AG08396 (cell line): ENCODE results near the gene ALDH1B1.

Experiments
- DNase-seq: peaks from one replicate; pipeline ENCODE4 v3.0.0; 2012; ENCODE audit warnings: low spot score, mixed read lengths

ALDH1B1 gene

DNA sequence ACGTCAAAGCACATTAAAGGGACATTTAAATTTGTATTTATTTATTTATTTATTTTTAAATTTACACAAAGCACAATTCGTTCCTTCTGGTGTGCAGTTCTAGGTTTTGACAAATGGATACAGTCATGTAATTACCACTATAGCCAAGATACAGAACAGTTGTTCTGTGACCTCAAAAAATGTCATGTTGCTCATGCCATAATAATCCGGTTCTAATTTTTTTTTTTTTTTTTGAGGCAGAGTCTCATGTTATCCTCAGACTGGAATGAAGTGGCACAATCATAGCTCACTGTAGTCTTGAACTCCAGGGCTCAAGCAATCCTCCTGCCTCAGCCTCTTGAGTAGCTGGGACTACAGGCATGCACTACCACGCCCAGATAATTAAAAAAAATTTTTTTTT lies 24.0 kb downstream of the ALDH1B1 start:
- DNase-seq, result no peak

DNA sequence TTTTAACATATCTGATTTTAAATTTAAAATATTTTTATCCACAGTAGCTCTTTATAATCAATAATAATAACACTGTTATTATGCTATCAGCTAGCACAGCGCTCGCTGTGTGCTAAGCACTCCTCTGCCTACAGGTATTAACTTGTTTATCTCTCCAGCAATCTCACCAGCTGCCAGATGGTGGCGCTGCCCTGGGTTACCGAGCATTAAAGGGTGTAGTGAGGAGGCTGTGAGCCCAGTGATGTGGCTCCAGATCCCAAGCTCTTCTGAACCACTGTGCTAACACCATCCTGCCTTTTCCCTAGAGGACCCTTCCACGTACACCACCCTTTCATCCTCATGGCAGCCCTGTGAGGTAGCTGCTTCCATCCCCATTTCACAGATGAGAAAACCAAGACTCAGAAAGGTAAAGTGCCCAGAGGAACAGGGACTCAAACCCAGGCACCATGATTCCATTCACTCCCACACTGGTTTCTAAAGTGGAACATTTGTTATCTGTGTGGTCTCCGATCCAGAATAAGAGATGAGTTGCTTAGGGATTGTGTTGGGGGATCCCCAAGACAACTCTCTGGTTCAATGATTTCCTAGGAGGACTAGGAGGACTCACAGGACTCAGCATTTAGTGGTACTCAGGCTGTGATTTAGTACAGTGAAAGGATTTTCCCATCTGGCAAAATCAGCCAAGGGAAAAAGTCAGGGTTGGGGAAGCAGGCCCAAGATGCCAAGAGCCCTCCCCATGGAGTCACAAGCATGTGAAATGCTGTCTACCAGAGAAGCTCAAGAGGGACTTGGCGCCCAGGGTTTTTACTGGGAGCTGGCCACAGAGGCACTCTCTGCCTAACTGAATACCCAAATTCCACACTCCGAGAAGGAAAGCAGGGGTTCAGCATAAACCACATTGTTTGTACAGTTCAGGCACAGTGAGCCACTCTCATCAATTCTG lies 24.8 kb downstream of the ALDH1B1 start:
- no peak for DNase-seq

DNA sequence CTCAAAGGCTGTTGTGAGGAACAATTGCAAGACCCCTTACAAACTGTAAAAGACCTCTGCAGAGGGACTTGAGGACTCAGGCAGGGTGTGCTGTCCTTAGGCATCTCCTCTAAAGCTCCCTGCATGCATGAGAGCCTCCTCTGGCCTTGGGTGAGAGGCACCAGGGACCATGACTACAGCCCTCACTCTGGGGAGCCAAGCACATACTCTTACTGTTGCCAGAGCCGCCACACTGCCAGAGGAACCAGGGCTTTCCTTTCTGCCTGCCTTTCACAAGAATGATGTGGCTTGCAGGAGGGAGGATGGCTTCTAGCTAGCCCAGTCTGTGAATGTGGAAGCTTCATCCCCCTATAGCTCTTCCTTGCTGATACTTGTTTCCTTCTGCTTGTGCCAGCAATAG lies 25.9 kb downstream of the ALDH1B1 start:
- DNase-seq, result no peak

DNA sequence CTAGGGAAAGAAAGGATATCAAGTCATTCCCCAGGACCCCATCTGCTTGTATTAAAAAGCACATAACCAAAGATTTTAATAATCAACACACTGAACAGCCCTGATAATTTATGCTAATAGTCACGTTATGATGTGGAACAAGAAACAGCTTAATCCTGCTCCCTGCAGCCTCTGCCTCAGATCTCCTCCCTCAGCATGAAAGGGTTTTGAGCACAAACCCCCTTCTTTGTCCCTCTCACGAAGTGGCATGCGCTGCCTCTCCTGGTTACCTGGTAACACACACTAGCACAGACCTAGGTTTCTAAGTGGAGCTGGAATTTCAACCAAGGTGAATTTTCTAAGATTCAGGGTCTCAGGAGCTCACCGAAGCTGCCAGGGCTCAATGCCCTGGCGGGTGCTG lies 26.7 kb downstream of the ALDH1B1 start:
- DNase-seq, result no peak

DNA sequence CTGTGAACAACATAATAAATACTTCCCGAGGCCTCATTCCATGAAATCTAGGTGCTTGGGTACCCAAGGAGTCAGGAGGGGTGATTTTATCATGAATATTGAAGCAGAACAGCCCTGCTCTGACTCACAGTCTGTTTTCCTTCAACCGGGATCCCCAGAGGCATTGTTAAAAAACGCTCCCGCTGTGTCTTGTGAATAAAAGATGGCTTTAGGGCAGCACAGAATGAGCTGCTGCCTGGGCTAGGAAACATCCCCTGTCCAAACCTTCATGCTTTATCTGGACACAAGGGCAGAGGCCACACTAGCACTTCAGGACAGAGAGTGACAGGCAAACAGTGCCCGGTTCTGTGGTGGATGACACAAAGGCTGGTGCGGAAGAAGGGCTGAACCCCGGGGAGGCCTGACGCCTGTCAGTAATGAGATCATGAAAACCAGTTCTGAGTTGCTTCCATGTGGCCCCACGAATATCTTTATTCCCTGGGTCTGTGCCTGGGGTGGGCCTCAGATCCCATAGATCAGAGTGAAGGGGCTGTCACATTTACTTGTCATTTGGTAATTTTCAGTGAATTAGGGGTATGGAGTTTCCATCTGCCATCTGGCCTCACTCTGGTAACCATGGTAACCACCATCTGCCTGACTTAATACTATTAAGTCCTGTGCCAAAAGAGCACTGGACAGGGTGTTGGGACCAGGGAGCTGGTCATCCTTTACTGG lies 29.2 kb downstream of the ALDH1B1 start:
- DNase-seq, result no peak

DNA sequence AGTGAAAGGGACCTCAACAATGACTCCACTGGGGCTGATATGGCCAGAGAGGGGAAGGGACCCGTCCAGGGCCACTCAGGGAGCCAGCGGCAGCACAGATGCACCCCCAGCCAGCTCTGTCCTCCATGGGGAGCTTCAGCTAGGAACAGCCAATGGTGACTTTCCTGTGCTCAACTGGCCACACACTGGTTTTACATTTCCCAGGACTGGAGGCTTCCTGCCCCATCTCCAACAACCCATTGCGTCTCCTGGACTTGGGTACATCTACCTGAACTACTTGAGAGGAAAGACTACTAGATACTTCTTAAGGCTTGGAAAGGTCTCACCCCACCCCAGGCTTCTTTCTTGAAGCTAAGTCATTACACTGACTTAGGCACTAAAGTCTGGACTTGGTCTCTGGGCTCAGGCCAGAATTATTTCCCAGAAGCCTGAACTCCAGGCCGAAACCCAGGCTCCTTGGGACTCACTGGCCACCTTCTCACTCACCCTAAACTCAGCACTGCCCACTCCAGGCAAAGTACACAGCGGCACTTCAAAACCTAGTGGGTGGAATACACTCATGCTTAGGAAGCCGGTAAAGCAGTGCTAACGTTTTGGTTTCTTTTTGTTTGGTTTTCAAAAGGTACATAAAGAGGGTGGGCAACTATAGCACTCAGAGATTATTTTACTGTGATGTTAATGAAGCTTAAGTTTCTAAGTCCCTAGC lies 30.2 kb downstream of the ALDH1B1 start:
- no peak for DNase-seq

DNA sequence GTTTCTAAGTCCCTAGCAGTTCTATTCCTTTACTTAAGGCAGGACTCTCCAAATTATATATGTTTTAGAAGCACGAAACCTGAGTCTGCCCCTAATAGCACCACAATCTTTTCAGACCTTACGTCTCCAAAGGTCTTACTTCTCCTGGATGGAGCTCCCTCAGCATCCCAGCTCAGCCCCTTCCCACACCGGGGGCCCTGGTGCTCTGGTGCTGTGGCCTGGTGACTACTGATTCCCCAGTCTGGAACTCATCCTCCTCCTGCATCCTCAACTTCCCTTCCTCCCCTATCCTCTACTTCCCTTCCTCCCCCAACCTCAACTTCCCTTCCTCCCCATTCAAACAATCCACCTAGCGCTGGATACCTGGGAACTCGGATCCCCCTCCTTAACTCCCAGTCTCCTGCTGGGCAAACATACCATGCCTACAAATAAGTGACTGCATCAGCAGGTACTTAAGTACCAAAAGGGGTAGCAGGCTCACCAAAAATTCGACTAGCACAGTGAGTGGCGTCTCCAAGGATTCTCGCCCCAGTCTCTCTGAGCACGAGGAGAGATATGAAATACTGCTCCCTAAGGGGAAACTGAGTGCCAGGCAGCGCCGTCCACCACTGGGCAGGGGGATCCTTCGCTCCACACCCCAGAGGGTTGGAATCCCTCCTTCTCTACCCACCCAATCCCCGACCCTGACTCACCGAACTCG lies 30.9 kb downstream of the ALDH1B1 start:
- no peak for DNase-seq

DNA sequence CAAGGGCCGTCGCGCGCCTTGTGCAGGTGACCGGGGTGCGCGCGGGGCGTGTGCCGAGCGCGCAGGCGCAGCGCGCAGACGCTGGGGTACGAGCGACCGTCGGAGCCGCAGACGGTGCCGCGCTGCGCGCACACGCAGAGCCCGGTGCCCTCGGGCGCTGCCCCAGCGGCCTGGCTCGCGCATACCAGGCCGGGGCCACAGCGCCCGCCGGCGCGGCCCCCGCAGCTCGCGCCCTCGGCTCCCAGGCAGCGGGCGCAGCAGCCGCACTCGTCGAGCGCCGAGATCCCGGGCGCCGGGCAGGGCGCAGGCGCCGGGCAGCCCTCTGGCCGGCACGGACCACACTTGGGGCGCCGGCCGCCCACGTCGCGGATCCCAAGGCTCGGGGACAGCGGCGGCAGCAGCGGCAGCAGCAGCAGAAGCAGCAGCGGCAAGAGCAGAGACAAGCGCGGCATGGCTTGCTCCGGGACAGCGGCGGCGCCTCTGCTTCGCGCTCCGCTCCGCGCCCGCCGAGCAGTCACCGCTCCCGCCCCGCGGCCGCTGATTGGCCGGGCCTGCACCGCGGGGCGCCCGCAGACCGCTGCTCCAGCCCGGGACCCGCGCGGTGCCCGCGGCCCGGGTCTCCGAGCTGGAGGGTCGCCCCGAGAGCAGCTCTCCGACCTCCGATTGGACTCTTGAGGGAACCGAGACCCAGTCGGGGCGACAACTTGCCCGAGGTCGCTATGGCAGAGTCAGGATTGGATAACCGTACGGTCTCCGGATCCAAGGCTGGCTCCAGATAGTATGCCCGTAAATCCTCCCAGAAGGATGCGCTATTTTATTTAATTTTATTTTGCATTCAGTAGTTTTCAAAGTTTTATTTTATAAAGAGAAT lies 31.7 kb downstream of the ALDH1B1 start, which contains the start of gene IGFBPL1:
Gene IGFBPL1 (minus strand): TSS at position 482 of the 871 bp plus-strand sequence. CDS start 30 bp downstream, at position 452.
- DNase-seq, result peak; percentile 67

DNA sequence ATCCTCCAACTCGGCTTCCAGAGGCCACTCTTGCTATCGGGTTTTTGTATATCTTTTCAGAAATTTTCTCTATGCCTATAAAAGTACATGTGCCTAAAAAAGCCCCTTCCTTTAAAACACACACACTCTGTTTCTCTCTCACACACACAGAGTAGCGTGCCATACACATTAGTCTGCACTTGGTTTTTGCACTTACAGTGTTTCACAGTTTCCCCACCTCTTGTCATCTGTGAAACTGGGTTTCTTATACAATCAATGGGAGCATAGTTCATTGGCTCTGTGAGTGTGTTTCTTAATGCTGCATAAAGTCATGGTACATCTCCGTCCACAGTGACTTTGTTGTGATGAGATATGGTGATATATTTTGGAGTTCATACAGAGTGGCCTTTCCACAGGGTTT lies 32.4 kb downstream of the ALDH1B1 start:
- DNase-seq, result no peak

DNA sequence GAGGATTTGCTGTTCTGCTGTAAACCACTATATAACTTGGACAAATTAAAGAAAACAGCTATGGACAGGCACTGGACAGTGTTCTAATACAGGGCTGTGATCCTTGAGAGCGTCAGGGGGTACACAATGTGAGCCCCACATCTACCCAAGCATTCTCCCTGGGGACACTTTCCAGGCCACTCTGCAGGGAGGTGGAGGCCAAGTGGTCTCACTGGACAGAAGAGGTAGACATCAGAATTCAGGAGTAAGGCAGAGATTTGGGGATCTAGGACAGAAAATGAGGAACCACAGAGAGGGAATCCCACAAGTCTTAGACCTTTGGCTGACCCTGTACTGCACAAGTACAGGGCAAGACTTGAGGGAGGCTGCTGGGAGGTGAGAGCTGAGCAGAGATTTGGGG lies 35.6 kb downstream of the ALDH1B1 start:
- no peak for DNase-seq

DNA sequence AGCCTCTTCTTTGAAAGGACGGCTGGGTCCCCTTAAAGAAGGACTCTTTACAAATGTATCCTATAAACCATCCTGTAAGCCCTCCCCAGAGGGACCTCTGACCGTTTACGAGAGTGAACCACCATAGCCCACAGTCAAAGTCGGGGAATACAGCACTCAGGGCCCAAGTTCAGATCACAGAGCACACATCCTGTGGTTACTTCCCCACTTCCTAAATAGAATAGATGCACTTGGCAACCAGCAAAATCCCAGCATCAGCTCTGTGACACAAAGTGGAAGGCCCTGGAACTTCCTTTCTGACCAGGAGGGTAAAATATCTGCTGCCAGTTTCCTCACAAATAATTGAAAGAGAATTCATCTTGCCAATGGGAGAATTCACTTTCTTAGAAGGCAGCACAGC lies 38.6 kb downstream of the ALDH1B1 start:
- DNase-seq, result no peak

DNA sequence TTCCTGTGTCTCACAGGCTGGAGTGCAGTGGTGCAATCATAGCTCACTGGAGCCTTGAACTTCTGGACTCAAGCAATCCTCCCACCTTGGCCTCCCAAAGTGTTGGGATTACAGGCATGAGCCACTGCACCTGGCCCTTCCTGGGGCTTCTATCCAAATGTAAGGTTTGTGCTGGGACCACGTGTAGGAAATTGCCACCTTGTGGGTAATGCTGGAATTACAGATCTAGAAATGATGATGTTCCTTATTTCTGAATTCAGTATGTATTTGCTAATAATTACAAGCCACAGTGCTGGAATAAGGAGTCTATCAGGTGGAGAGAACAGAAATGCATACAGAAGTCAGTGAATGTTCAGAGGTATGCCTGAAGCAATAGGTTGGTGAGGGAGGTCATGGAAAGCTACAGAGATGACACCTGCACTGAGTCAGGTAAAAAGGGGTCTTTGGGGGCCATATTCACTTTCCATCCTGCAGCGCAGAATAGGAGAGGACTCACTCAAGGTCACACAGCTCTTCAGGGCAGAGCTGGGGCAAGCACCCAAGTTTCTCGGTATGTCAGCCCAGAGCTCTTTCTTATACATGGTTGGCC lies 40.5 kb downstream of the ALDH1B1 start:
- no peak for DNase-seq

DNA sequence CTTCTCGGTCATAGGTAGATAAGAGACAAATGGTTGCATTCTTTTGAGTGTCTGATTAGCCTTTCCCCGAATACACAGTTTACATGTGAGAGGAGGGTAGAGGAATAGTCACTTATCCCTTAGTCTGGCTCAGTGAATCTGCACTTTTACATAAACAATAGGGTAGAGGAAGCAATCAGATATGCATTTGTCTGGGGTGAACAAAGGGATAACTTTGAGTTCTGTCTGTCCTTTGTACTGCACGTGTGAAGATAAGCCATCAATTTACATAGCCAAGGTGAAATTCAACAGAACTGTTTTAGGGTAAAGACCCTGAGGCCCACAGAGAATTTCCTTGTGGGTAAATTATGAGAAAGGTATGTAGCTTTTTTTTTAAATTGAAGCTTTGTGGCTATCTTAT lies 41.9 kb downstream of the ALDH1B1 start:
- DNase-seq, result no peak

DNA sequence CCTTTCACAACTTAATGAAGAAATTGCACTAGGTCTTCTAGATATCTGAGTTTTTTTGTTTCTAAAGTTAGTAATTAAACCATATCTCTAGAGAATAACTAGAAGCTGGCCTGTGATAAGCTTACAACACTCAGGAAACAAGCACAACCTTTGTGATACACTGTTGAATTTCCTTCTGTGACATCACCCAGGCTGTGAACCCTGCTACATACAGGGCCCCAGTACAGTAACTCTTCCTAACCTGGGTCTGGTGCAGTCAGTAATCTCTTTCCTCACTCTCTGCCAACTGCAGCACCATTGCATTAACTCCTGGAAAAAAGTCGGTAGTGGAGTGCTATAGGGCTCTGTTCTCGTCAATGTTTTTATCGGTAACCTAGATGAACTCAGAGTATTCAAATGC lies 42.4 kb downstream of the ALDH1B1 start:
- no peak for DNase-seq

DNA sequence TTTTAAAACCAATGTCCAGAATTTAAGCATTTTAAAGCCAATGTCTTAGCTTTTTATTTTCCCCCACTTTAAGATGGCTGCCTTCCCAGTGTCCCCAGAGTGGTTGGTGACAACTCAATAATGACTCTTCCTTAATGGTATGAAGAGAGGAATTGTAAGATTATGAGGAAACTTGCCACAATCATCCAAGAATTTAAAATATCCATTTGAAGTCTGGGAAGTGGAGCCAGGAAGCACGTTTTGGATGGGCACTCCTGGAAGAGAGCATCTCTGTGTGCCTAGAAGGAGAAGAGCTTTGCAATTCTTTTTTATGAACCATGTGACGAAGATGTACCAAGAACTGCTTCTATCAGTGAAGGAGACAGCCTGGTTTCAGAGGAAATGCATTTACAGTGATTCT lies 43.0 kb downstream of the ALDH1B1 start:
- no peak for DNase-seq

DNA sequence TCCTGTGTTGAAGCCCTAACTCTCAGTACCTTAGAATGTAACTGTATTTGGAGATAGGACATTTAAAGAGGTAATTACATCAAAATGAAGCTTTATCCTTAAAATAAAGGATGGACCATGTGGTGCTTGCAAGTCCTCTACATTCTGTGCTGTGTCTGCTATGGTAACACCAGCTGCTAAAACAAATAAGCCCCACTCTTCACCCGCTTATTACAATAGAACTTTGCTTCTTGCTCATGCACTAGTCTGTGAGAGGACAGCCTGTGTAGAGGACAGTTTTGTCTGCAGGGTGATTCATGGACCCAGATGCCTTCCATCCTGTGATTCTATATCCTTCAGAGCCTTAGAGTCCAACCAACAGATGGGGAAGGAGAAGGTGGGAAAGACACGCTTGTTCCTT lies 44.2 kb downstream of the ALDH1B1 start:
- no peak for DNase-seq

DNA sequence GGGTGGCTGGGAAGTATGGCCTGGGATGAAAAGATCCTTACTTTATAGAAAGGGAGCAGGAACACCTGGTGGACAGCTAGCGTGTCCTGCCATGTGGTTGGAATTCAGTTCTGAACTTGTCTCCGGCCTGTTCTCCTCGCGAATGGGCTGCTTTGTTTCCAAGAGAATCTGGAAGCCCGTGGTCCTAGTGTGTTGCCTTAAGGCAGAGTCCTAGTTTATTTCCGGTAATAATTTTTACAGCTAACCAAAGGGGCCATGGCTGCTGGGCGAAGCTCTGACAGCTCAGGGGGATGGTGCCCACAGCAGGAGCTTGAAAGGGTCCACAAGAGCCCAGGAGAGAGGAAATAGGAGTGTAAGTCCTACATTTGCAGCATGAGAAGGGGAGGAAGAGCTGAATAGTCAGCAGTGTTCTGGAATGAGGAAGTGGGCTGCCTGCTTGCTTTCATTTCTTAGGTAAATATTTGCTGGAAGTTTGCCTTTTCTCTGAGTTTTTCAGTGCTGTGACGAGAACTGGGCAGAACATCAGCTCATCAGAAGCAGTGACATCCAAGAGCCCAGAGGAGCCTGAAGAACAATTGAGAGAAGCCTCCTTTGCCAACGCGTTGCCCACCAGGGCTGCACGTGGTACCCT lies 44.8 kb downstream of the ALDH1B1 start:
- DNase-seq, result peak; percentile 71

DNA sequence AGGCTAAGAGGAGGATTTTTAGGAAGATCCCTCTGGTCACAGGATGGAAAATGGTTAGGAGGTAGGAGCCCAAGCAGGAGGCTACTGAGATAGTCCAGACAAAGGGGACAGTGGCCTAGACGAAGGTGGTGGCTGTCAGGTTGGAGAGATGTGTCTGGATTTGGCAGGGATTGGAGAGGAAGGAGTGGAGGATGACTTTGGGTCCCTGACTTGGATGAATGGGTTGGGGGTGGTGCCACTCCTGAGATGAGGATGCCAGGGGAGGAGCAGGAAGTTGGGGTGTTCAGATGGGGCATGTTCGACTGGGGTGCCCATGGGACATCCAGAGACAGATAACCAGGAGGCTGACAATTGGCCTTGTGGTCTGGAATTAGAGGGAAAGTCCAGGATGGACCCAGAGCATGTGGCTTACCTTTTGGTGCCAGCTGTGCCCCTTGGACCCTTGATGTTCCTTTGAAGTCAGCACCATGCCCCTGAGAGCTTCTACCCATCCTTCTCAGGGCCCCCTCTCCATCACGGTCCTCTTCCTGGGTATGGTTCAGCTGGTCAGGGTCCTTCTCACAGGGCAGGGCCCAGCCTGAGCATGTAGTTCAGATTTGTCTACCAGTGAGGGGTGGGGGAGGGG lies 46.9 kb downstream of the ALDH1B1 start:
- no peak for DNase-seq

DNA sequence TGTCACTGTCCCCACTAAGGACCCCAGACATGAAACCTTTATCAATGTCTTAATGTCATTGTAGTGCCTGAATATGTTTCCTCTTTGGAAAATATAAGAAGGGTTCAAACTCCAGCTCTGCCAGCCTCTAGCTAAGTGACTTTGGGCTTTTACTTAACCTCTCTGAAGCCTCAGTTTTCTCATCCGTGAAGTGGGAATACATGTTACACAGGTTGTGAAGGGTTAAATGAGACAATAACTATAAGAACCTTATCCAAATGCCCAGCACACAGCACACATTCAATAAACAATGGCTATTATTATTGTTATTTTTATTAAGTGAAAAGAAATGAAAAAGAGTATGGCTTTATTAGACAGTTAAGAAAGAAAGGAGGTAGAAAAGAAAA lies 47.4 kb downstream of the ALDH1B1 start:
- DNase-seq, result no peak

DNA sequence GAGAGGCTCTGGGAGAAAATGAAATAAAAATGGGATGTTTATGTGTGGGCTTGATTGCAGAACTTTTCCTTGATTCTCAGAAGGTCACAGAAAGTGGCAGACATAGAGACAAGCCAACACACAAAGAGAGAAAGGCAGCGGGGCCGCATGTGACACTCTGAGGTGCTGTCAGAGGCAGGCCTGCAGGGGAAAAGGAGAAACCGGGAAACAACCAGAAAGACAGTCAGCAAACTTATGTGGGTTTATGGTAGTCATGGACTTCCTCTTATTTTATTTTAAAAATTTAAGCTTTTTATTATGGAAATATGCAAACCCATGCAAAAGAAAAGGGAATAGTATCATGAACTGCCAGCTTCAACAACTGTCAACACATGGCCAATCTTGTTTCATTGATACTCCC lies 48.0 kb downstream of the ALDH1B1 start:
- no peak for DNase-seq
